H1 (cell line): Measurements from ENCODE around the gene DAPK1. TPM values are rescaled to one million over a fixed set of nuclear protein-coding genes. Genes with fewer than 3 reads are reported as not detected.

Source experiments
- CTCF ChIP-seq, 3 experiments: IDR thresholded peaks; 1 replicate in 2 of 3; 2 replicates in 1 of 3; pipeline versions ENCODE4 v1.5.1 to v1.6.1; 2011; ENCODE audit warnings: low read length in 3 of 3, mild to moderate bottlenecking in 3 of 3, inconsistent platforms in 2 of 3, low read depth in 1 of 3, moderate library complexity in 1 of 3; ENCODE audit not compliant: insufficient read depth in 1 of 3; ENCODE audit errors: control extremely low read depth in 1 of 3
- EGR1 ChIP-seq: IDR thresholded peaks from 2 replicates; pipeline ENCODE4 v1.6.1; 2011; ENCODE audit warnings: low read depth, low read length, borderline replicate concordance
- JUN ChIP-seq: IDR thresholded peaks from 2 replicates; pipeline ENCODE4 v1.6.1; 2011; ENCODE audit warnings: low read depth, mild to moderate bottlenecking, improper control_type of control experiment, low read length
- NANOG ChIP-seq: IDR thresholded peaks from 2 replicates; pipeline ENCODE4 v1.6.1; 2011; ENCODE audit warnings: low read length, low read depth, mild to moderate bottlenecking, inconsistent platforms; ENCODE audit not compliant: insufficient read depth, poor library complexity, severe bottlenecking
- RAD21 ChIP-seq, 2 experiments: IDR thresholded peaks in 1 of 2; conservative IDR thresholded peaks in 1 of 2; 2 replicates each; pipeline ENCODE4 v1.6.1; 2011; ENCODE audit warnings: low read depth in 2 of 2, low read length in 2 of 2, improper control_type of control experiment in 1 of 2, inconsistent platforms in 1 of 2, mild to moderate bottlenecking in 1 of 2, moderate library complexity in 1 of 2
- RBBP5 ChIP-seq: IDR thresholded peaks from 2 replicates; pipeline ENCODE4 v1.7.1; 2012; ENCODE audit warnings: low read depth, mild to moderate bottlenecking, inconsistent platforms, low read length, moderate library complexity, borderline replicate concordance
- RXRA ChIP-seq: IDR thresholded peaks from 2 replicates; pipeline ENCODE4 v1.6.1; 2011; ENCODE audit warnings: low read depth, mild to moderate bottlenecking, low read length, moderate library complexity; ENCODE audit not compliant: insufficient read depth
- SIRT6 ChIP-seq: IDR thresholded peaks from one replicate; pipeline ENCODE4 v1.7.1; 2012; ENCODE audit warnings: low read length, inconsistent platforms
- TAF1 ChIP-seq: IDR thresholded peaks from 2 replicates; pipeline ENCODE4 v1.6.1; 2011; ENCODE audit warnings: mild to moderate bottlenecking, low read depth, low read length
- YY1 ChIP-seq: IDR thresholded peaks from 2 replicates; pipeline ENCODE4 v1.6.1; 2011; ENCODE audit warnings: low read depth, mild to moderate bottlenecking, low read length
- polyA plus RNA-seq, 7 experiments: library from polyadenylated mRNA; depleted of rRNA in 3 of 7; stranded (reverse) in 5 of 7; unstranded in 2 of 7; fragments of >200 nt in 5 of 7; fragments of 200-250 nt in 2 of 7; gene quantifications; 1 replicate in 5 of 7; 2 replicates in 1 of 7; 4 replicates in 1 of 7; pipeline versions ENCODE4 v1.2.1 to v1.2.3, GENCODE V29; 2011 to 2013; ENCODE audit warnings: missing spikeins in 2 of 7, mixed read lengths in 2 of 7
- total RNA-seq: library from RNA; stranded (reverse); fragmentation: NEBNext Ultra II Directional; extraction: Animal tissue kit (Norgen Biotek cat#: 25700); gene quantifications from 2 replicates; pipeline ENCODE4 v1.2.1, GENCODE V29; 2021

Gene DAPK1
- total and polyA plus RNA-seq, 2 of the 8 experiments (the other 6 are each of a cell fraction or from before 2014, with no cell fraction given): 62.4 to 131 TPM

- no peak for TF ChIP-seq CTCF (IDR thresholded peaks at IDR 0.05; ENCODE audit: control extremely low read depth in 1 of 3, insufficient read depth in 1 of 3, low read depth in 1 of 3, low read length in 3 of 3)
- TF ChIP-seq TAF1: no peak
- TF ChIP-seq JUN: no peak
- TF ChIP-seq RXRA: no peak
- no peak for TF ChIP-seq RBBP5
- TF ChIP-seq YY1: no peak
- no peak for TF ChIP-seq EGR1
- TF ChIP-seq NANOG: no peak
- TF ChIP-seq SIRT6: no peak
- no peak for TF ChIP-seq RAD21 (IDR thresholded peaks at IDR 0.05 in 1 of 2, conservative IDR thresholded peaks at IDR 0.05 in 1 of 2; ENCODE audit: low read depth in 2 of 2, low read length in 2 of 2)
Observed at GRCh38 chr9:87694236-87694755, 196.6 kb downstream of the DAPK1 start (continued).
